Lung (tissue), 12 donors: ENCODE results near the gene TULP4. TPM values are rescaled to one million over a fixed set of nuclear protein-coding genes. Genes with fewer than 3 reads are reported as not detected.

Experiments used
- ATAC-seq: fragments of 200-7000 bp; cut with Tn5 transposase; one replicate; pipeline ENCODE4 v1.9.1; 2020; ENCODE audit warnings: moderate number of reproducible peaks; ENCODE audit not compliant: insufficient read depth, low FRiP score
- DNase-seq, 3 donors: peaks; one replicate each; pipeline ENCODE4 v3.0.0-alpha.2; 2013 to 2017
- H3K27ac ChIP-seq, 2 donors: one replicate each; pipeline ENCODE4 v1.5.1; 2013; ENCODE audit warnings: mild to moderate bottlenecking in 2 of 2, moderate library complexity in 2 of 2, control low read depth in 1 of 2, inconsistent platforms in 1 of 2, low read depth in 1 of 2, low read length in 1 of 2
- H3K27me3 ChIP-seq, 3 donors: one replicate each; pipeline ENCODE4 v1.5.1; 2013; ENCODE audit warnings: low read length in 2 of 3; ENCODE audit not compliant: control insufficient read depth in 3 of 3, insufficient read depth in 3 of 3
- H3K36me3 ChIP-seq, 4 donors: one replicate each; pipeline ENCODE4 v1.5.1; 2013; ENCODE audit warnings: low read length in 4 of 4, mild to moderate bottlenecking in 1 of 4, moderate library complexity in 1 of 4; ENCODE audit not compliant: control insufficient read depth in 4 of 4, insufficient read depth in 4 of 4
- H3K4me1 ChIP-seq, 5 donors: one replicate each; pipeline ENCODE4 v1.5.1; 2013; ENCODE audit warnings: low read length in 5 of 5, mild to moderate bottlenecking in 2 of 5, moderate library complexity in 1 of 5; ENCODE audit not compliant: control insufficient read depth in 5 of 5, insufficient read depth in 5 of 5
- H3K4me3 ChIP-seq: one replicate; pipeline ENCODE4 v1.5.1; 2013; ENCODE audit warnings: mild to moderate bottlenecking, control low read depth, moderate library complexity
- H3K9ac ChIP-seq, 2 donors: one replicate each; pipeline ENCODE4 v1.5.1; 2013; ENCODE audit warnings: low read length in 2 of 2, control low read depth in 1 of 2; ENCODE audit not compliant: insufficient read depth in 1 of 2
- H3K9me3 ChIP-seq, 4 donors: one replicate each; pipeline ENCODE4 v1.5.1; 2013; ENCODE audit warnings: low read length in 3 of 4, mild to moderate bottlenecking in 1 of 4, moderate library complexity in 1 of 4; ENCODE audit not compliant: control insufficient read depth in 4 of 4, insufficient read depth in 3 of 4
- WGBS, 2 donors: extraction: QIAGEN DNeasy Blood & Tissue Kit; methylation state at CpG; one replicate each; pipeline ENCODE4 v1.1.7; 2013; 5-methylcytosine and 5-hydroxymethylcytosine counted together
- polyA plus RNA-seq, 2 donors: library from polyadenylated mRNA; stranded (reverse); fragments of 200-250 nt; gene quantifications; one replicate each; pipeline ENCODE4 v1.2.1, GENCODE V29; 2013
- total RNA-seq, 2 donors: library from RNA; depleted of rRNA in 1 of 2; stranded (reverse); fragments of >200 nt in 1 of 2; gene quantifications; one replicate each; pipeline ENCODE4 v1.2.1, GENCODE V29; 2014 to 2021
- TF ChIP-seq, protein P1 (sequence below): IDR thresholded peaks from 2 replicates; pipeline ENCODE4 v1.5.1; 2012; ENCODE audit warnings: mild to moderate bottlenecking; ENCODE audit errors: control extremely low read depth, extremely low read depth
- donor health status: control.
- donor health status: control.
- donor health status: Bipolar disorder and iron deficiency.
- donor health status: healthy.
- donor health status: DM: yes; HTN: yes; CAD: no.

TULP4 gene
- total and polyA plus RNA-seq, 4 donors = 4.5 to 147 (median 39.2) TPM

DNA sequence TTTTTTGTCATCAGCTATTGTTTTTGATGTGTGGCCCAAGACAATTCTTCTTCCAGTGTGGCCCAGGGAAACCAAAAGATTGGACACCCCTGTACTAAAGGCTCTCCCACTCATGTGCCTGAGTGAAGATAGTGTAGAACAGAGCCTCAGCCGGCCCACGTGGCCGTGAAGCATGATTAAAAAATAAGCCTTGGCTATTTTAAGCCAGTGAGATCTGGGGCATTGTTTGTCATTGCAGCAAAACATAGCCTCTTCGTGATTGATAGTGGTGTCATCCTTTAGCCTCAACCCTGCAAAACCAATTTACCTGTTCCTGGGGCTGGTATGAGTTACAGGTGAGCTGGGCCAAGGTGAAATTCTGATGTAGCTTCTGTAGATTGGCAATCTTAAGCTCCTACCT lies 85.3 kb downstream of the TULP4 start:
- ATAC-seq (no peak), DNase-seq (no peak)
- Histone ChIP-seq H3K4me3 (no peak overlapping the region), H3K27ac (no peak overlapping the region), H3K27me3 (no peaks in the 10 kb centered on the region), H3K9me3 (no peaks in the 10 kb centered on the region), H3K4me1 (peaks cover 0 to 6% (median 4%) of the 10 kb centered on the region in 5 donors), H3K36me3 (no peaks in the 10 kb centered on the region), H3K9ac (no peak overlapping the region)
- 96 to 97% methylated on average over 4 of the region's 4 CpGs for WGBS, 2 donors
- TF ChIP-seq, protein P1, sequence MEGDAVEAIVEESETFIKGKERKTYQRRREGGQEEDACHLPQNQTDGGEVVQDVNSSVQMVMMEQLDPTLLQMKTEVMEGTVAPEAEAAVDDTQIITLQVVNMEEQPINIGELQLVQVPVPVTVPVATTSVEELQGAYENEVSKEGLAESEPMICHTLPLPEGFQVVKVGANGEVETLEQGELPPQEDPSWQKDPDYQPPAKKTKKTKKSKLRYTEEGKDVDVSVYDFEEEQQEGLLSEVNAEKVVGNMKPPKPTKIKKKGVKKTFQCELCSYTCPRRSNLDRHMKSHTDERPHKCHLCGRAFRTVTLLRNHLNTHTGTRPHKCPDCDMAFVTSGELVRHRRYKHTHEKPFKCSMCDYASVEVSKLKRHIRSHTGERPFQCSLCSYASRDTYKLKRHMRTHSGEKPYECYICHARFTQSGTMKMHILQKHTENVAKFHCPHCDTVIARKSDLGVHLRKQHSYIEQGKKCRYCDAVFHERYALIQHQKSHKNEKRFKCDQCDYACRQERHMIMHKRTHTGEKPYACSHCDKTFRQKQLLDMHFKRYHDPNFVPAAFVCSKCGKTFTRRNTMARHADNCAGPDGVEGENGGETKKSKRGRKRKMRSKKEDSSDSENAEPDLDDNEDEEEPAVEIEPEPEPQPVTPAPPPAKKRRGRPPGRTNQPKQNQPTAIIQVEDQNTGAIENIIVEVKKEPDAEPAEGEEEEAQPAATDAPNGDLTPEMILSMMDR = no peak

DNA sequence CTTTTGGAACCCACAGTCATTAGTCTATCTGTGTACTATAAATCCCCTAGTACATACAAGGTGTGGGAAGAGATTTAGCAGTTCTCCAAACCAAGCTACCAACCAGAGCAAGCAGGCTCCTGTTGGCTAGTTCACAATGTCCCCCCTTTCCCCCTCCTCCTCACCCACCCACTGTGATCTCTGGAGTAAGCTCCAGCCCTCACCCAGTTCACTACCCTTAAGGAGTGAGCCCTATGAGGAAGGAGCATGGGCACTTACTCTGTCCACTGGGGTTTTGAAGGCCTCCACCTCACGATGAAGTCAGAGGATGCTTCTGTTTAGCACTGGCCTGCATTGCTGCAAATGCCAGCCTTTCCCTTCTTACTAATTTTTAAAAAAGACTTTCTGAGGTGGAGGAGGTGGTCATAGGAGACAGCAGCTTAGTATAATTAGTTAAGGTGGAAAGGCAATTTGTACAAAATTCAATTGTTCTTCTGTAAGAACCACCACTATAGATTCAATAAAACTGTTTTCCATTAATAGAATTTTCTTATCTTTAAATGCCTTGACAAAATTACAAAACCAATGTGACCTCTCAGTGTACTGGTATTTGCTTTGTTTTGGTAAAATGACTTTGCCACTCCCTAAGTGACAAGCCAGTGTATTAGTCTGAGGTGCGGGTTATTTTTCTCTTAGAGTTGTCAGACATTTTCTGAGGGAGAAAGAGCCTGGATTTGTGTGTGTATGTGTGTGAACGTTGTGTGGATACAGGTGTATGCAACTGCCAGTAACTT lies 86.2 kb downstream of the TULP4 start:
- H3K4me3 ChIP-seq = no peak overlapping the region
- no peaks in the 10 kb centered on the region for H3K27me3 ChIP-seq
- H3K4me1 ChIP-seq = peaks cover 0 to 6% (median 4%) of the 10 kb centered on the region in 5 donors
- WGBS, 2 donors = 59 to 61% methylated on average over 3 of the region's 3 CpGs
- DNase-seq (no peak), ATAC-seq (no peak)
- H3K27ac ChIP-seq = no peak overlapping the region
- H3K36me3 ChIP-seq = no peaks in the 10 kb centered on the region
- H3K9ac ChIP-seq = no peak overlapping the region
- H3K9me3 ChIP-seq = no peaks in the 10 kb centered on the region
- TF ChIP-seq, protein P1 = no peak

DNA sequence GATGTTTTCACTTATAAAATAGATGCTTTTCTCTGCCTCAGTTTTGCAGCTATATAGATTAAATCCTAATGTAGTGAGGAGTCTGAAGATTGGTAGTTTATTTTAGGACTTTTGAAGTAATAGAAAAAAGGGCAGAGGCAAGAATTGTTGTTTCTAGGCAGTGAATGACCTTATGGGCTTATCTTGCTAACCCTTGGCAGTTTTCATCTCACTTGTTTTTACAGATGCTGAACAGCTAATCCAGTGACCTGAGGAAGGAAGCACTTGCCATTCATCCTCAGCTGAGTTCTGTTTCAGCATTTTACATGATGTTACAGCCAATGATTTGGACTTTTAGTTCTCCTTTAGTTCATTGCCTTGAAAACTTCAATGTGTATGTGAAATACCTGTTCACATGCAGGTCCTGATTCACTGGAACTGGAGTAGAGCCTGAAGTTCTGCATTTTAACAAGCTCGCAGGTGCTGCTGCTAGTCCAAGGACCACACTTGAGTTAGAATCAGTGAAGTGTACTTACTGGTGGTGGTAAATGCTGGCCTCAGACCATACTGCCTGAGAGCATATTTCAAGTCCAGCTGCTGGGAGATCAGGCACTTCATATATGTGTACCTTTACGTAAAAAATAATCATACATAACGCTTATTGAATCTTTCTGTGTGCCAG lies 86.9 kb downstream of the TULP4 start:
- Histone ChIP-seq H3K27me3 (no peaks in the 10 kb centered on the region), H3K9me3 (no peaks in the 10 kb centered on the region), H3K4me1 (peaks cover 0 to 6% (median 3%) of the 10 kb centered on the region in 5 donors), H3K27ac (no peak overlapping the region), H3K9ac (no peak overlapping the region), H3K36me3 (no peaks in the 10 kb centered on the region), H3K4me3 (no peak overlapping the region)
- ATAC-seq (no peak), DNase-seq (peak in 1 of 3 donors; percentile 53)
- TF ChIP-seq, protein P1 = no peak
- 70 to 88% methylated on average over 3 of the region's 3 CpGs for WGBS, 2 donors
